GM19452 (cell line): ENCODE measurements around the gene TAF9B.
"Not testable (repeated sequence)": the region's sequence is repeated elsewhere in the genome, so short reads cannot be mapped to it uniquely, and the experiment has no call there.

ENCODE experiments used
- ATAC-seq: cut with Tn5 transposase; IDR thresholded peaks from one replicate; pipeline ENCODE4 v1.9.1; 2021; ENCODE audit not compliant: unreplicated experiment

Gene TAF9B

GRCh38 chrX:78116766-78117165 lies 22.7 kb downstream of the TAF9B start:
- ATAC-seq: no peak

GRCh38 chrX:78116365-78116764 lies 23.1 kb downstream of the TAF9B start:
- ATAC-seq: no peak

GRCh38 chrX:78111140-78111931 lies 28.1 kb downstream of the TAF9B start:
- no peak for ATAC-seq

- ATAC-seq: no peak
These were observed 30.0 kb downstream of the TAF9B start for GRCh38 chrX:78109458-78109857.

GRCh38 chrX:78106651-78106986 lies 32.8 kb downstream of the TAF9B start:
- no peak for ATAC-seq

- ATAC-seq: no peak
These were observed 33.4 kb downstream of the TAF9B start for GRCh38 chrX:78105944-78106650.

GRCh38 chrX:78104447-78105176 lies 34.8 kb downstream of the TAF9B start:
- ATAC-seq: no peak

GRCh38 chrX:78103623-78104446 lies 35.6 kb downstream of the TAF9B start, which contains the start of gene PGK1:
TSS of gene PGK1 (plus strand) at chrX:78104248. CDS start at chrX:78104341, 93 bp downstream.
- ATAC-seq: peak; percentile 93

- ATAC-seq: no peak
These were observed 36.3 kb downstream of the TAF9B start for GRCh38 chrX:78103001-78103622.

GRCh38 chrX:78102091-78102490 lies 37.4 kb downstream of the TAF9B start:
- ATAC-seq: no peak

GRCh38 chrX:78098108-78098507 lies 41.3 kb downstream of the TAF9B start:
- ATAC-seq: no peak

- ATAC-seq: peak; percentile 77
These were observed 47.2 kb downstream of the TAF9B start for GRCh38 chrX:78092296-78092695.

- not testable (repeated sequence) for ATAC-seq
These were observed 58.0 kb downstream of the TAF9B start for GRCh38 chrX:78081413-78081812.
